Mononuclear cell (primary cell): ENCODE results near the gene HS3ST4. TPM values are rescaled to one million over a fixed set of nuclear protein-coding genes. Genes with fewer than 3 reads are reported as not detected.
"Not testable (repeated sequence)": the region's sequence is repeated elsewhere in the genome, so short reads cannot be mapped to it uniquely, and the experiment has no call there.

Experiments
- H3K27me3 ChIP-seq: 2 replicates; pipeline ENCODE4 v1.6.0; 2011; ENCODE audit warnings: low read length, control low read depth; ENCODE audit not compliant: insufficient read depth
- H3K4me1 ChIP-seq: 2 replicates; pipeline ENCODE4 v1.5.1; 2011; ENCODE audit warnings: mild to moderate bottlenecking, low read length, control low read depth; ENCODE audit not compliant: insufficient read depth
- H3K4me3 ChIP-seq: 2 replicates; pipeline ENCODE4 v1.5.1; 2011; ENCODE audit warnings: mild to moderate bottlenecking, low read length, moderate library complexity
- H3K9me3 ChIP-seq: 2 replicates; pipeline ENCODE4 v1.5.1; 2011; ENCODE audit warnings: low read depth, mild to moderate bottlenecking, control low read depth, low read length
- total RNA-seq: library from RNA; depleted of rRNA; stranded (reverse); fragments of >200 nt; gene quantifications from one replicate; pipeline ENCODE4 v1.2.3, GENCODE V29; 2012

The HS3ST4 gene
- total RNA-seq, 1 donor: not detected

DNA sequence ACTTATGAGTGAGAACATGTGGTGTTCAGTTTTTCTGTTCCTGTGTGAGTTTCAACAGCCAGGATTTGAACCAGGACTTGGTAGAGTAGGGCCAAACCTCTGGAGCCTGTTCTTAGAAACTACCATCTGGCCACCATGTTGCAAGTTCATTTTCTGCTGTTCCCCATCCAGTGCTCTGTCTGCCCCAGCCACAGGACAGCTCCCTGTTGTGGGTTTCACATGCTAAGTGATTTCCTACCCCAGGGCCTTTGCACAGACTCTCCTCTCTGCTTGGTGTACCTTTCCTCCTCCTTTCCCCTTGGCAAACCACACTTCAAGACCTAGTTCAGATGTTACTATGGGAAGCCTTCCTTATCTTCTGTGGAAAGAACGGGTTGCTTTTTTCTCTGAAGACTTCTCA, 79.5 kb downstream of the HS3ST4 start:
- Histone ChIP-seq H3K27me3 (no peaks in the 10 kb centered on the region), H3K9me3 (no peaks in the 10 kb centered on the region)

DNA sequence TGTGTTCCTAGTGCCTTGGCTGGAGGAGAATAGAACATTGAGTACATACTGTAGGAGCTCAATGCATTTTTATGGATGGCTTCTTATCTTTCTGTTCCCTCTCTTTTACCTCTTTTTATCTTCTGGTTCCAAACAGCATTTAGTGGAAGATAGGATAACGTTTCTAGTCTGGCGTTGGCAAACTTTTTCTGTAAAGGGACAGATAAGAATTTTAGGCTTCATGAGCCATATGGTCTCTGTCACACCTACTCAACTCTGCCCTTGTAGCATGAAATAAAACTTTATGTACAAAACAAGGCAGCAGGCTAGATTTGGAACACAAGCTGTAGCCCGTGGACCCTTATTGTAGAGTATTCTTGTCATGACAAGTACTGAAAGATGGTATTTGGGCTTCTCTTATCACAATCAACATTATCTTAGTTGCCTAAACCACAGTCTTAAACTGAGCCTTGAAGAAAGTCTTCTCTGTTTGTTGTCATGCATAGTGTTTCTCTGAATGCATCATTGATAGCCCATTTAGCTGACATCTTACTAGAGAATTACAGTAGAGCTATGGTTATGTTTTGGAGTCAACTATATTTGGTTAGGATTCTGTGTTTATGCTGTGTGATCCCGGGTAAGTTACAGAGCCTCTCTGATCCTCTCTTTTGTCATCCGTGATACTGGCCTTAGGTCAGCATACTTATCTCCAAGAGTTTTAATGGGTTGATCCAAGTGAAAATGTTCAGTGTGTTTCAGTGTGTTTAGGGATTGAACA, 80.2 kb downstream of the HS3ST4 start:
- Histone ChIP-seq H3K4me3 (no peak overlapping the region), H3K27me3 (no peaks in the 10 kb centered on the region), H3K4me1 (no peaks in the 10 kb centered on the region), H3K9me3 (no peaks in the 10 kb centered on the region)

More for the DNA sequence above, 79.5 kb downstream of the HS3ST4 start:
- Histone ChIP-seq H3K4me3 (no peak overlapping the region), H3K4me1 (no peaks in the 10 kb centered on the region)

DNA sequence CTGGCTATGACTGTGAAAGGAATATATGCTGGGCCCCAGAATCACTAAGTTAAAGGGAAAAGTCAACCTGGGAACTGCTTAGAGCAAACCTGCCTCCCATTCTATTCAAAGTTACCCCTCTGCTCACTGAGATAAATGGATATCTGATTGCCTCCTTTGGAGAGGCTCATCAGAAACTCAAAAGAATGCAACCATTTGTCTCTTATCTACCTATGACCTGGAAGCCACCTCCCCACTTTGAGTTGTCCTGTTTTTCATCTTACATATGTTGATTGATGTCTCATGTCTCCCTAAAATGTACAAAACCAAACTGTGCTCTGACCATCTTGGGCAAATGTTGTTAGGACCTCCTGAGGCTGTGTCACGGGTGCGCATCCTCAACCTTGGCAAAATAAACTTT, 84.5 kb downstream of the HS3ST4 start:
- H3K4me1 ChIP-seq, H3K27me3 ChIP-seq: not testable (repeated sequence)

DNA sequence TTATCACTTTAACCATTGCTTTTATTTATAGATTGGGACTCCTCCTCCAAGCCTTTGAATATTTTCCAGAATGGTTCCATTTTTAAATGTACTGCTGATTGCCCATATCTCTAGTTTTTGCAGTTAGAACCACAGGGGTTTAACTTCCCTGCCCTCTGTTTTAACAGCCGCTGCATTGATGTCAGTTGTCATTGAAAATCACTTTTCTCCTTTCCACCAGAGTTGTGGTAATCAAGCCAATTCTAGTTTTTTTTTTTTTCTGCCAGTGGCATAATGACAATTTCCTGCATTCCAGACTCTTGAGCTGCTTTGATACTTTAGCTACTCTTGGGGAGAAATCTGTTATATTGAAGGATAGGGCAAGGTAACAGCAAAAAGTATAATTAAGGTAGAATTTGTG, 91.5 kb downstream of the HS3ST4 start:
- H3K9me3 ChIP-seq: no peaks in the 10 kb centered on the region
- no peaks in the 10 kb centered on the region for H3K27me3 ChIP-seq
- H3K4me1 ChIP-seq: no peaks in the 10 kb centered on the region
- H3K4me3 ChIP-seq: no peak overlapping the region

More for the DNA sequence above, 84.5 kb downstream of the HS3ST4 start:
- H3K4me3 ChIP-seq, H3K9me3 ChIP-seq: not testable (repeated sequence)

DNA sequence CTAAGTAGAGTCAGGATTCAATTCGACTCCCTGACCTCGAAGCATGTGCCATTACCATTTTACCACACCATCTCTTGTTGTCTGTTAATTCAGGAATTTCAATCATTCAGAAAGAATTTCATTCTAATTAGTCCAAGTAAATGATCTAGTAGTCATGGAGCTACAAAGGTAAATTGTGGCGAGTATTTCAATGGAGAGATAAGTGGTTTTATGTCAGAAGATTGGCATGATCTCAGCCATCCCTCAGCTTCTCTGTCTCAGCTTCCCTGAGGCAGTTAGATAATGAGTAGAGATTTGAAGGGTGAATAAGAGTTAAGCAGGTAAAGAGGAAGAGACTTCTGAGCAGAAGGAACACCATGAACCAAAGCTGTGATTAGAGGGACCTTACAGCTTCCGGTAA, 93.6 kb downstream of the HS3ST4 start:
- Histone ChIP-seq H3K4me1 (no peaks in the 10 kb centered on the region), H3K9me3 (no peaks in the 10 kb centered on the region), H3K4me3 (no peak overlapping the region), H3K27me3 (no peaks in the 10 kb centered on the region)

DNA sequence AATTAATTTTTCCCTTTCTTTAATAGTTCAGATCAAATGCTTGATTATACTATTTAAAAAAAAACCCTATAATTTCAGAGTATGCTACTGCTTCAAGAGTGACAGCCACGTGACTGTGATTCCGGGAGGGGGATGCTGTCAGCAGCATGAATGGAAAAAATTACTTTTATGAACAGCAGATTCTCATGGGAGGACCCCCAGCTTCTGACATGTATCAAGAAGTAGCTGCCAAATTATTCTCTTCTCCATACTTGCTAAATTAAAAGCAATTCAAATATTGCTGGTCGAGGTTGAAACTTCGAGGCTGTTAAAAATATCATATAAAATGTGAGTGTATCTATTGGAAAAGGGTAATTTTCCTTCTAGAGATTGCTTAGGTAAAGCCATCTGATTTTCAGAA, 95.0 kb downstream of the HS3ST4 start:
- Histone ChIP-seq H3K27me3 (no peaks in the 10 kb centered on the region), H3K9me3 (no peaks in the 10 kb centered on the region), H3K4me3 (no peak overlapping the region), H3K4me1 (no peaks in the 10 kb centered on the region)

DNA sequence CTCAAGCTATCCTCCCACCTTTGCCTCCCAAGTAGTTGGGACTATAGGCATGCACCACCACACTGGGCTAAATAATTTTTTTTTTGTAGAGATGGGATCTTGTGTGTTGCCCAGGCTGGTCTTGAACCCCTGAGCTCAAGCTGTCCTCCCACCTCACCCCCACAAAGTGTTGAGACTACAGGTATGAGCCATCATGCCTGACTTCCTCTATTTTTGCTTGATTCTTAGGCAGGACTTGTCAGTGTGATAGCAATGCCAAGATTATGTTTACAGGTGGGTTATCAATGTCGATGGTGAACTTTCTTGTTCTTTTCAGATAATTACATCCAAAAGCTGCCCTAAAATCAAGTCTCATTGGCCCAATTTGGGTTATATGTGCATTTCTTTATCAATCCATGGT, 96.9 kb downstream of the HS3ST4 start:
- no peaks in the 10 kb centered on the region for H3K27me3 ChIP-seq
- no peaks in the 10 kb centered on the region for H3K4me1 ChIP-seq
- no peaks in the 10 kb centered on the region for H3K9me3 ChIP-seq
- H3K4me3 ChIP-seq: no peak overlapping the region

DNA sequence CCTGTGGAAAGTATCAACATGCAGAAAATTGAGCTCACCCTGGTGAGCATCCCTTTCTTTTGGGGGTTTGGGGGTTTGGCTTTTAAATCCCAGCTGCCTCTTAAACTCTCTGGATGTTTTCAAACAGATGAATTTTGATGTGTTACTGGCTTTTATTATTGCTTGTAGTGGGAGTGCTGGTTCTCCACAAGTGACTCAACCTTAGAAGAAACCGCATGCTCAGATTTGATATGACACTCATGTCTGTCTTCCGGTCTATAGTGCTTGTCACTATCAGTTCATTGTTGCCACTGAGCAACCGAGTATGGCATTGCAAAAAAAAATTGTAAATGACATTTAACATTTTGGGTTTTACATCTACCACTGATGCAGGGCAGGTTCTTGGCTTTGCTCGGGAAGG, 104.5 kb downstream of the HS3ST4 start:
- Histone ChIP-seq H3K4me1 (no peaks in the 10 kb centered on the region), H3K27me3 (no peaks in the 10 kb centered on the region), H3K4me3 (no peak overlapping the region), H3K9me3 (no peaks in the 10 kb centered on the region)

DNA sequence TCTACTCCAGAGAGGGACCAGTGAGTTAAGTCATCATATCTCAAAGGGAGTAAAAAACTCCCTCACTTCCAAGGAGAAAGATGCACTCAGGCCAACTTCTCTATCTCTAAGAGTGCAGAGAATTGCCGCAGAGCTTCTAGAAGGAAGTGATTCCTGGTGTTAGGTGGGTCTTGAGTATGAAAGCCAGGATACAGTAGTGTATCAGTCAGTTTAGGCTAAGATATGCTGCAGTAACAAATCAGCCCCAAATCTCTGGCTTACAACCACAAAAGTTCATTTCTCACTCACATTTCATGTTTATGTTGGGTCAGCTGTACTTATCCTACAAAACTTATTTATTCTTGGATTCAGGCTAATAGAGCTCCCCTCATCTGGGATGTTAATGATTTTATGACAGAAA, 106.3 kb downstream of the HS3ST4 start:
- H3K9me3 ChIP-seq: no peaks in the 10 kb centered on the region
- no peaks in the 10 kb centered on the region for H3K27me3 ChIP-seq
- no peaks in the 10 kb centered on the region for H3K4me1 ChIP-seq
- no peak overlapping the region for H3K4me3 ChIP-seq

DNA sequence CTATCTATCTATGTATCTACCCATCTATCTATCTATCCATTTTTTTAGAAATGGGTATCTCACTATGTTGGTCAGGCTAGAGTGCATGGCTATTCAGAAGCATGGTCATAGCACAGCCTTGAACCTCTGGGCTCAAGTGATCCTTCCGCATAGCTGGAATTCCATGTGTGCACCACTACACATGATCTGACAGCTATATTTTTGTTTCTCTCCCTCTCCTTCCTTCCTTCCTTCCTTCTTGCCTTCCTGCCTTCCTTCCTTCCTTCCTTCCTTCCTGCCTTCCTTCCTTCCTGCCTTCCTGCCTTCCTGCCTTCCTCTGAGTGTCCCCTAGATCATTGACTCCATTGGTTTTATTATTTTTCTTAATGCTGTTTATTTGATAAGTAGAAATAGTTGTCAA, 108.1 kb downstream of the HS3ST4 start:
- no peaks in the 10 kb centered on the region for H3K4me1 ChIP-seq
- no peaks in the 10 kb centered on the region for H3K27me3 ChIP-seq
- H3K4me3 ChIP-seq: no peak overlapping the region
- no peaks in the 10 kb centered on the region for H3K9me3 ChIP-seq

DNA sequence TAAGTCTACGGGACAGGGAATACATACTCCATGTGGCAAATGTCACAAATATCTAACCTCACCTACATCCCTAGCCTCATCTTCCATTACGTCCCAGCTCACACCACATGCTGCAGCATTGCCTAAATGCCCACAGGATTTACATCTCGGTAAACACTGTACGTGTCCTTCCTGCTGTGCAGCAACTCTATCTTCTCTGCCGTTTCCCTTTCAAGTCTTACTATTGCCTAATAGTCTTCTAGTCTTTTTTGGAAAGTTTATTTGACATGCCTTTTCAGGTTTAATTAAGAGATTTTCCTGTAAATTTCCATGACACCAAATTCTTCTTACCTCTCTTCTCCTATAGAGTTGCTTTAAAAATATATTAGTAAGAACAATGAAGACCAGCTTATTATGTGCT, 120.5 kb downstream of the HS3ST4 start:
- Histone ChIP-seq H3K9me3 (no peaks in the 10 kb centered on the region), H3K27me3 (no peaks in the 10 kb centered on the region), H3K4me1 (no peaks in the 10 kb centered on the region), H3K4me3 (no peak overlapping the region)

DNA sequence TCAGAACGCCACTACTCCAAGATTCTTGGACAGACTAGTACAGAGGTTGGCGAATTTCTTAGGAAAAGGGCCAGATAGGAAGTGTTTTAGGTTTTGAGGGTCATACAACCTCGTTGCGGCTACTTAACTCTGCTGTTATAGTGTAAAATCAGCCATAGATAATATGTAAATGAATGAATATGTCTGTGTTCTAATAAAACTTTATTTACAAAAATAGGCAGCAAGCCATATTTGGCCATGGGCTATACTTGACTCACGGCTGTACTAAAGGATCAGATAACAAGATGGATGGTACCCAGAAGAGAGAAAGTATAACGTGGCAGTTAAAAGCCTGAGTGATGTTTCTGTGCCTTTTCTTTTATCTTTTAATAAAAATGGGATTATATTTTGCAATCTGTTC, 125.5 kb downstream of the HS3ST4 start:
- H3K27me3 ChIP-seq: no peaks in the 10 kb centered on the region
- H3K4me3 ChIP-seq: no peak overlapping the region
- H3K4me1 ChIP-seq: no peaks in the 10 kb centered on the region
- H3K9me3 ChIP-seq: no peaks in the 10 kb centered on the region

DNA sequence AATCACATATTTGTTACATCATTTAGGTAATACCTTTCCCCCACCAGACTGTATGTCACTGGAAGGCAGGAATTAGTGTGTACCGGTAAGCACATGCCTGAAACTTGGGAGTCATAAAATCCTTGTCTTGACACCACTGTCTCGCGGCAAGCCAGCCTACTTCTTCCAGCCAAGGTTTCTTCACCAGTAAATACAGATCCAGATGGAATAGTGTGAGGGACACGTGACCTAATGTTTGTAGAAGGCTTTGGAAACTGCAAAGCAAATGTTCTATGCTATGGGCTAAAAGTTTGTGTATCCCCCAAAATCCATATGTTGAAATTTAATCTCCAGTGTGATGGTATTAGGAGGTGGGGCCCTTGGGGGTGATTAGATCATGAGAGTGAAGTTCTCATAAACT, 126.1 kb downstream of the HS3ST4 start:
- Histone ChIP-seq H3K9me3 (no peaks in the 10 kb centered on the region), H3K27me3 (no peaks in the 10 kb centered on the region), H3K4me3 (no peak overlapping the region), H3K4me1 (no peaks in the 10 kb centered on the region)

DNA sequence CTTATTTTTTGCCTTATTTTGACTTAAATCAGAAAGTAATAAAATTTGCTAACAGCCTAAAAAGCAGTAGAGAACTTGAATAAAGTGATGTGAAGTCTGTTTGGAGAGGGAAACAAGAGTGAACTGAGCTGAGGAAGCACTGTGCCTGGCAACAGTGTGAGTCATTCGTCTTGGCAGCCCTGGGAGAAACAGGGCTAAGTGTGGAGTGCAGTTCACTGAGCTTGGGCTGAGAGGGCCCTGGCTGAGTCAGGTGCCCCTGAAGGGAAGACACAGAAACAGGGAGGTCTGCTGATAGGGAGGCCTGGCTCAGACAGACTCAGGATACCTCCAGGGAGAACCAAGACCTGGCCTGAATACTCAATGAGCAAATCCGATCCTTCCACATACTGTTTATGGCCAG, 132.1 kb downstream of the HS3ST4 start:
- no peak overlapping the region for H3K4me3 ChIP-seq
- no peaks in the 10 kb centered on the region for H3K27me3 ChIP-seq
- H3K4me1 ChIP-seq: no peaks in the 10 kb centered on the region
- no peaks in the 10 kb centered on the region for H3K9me3 ChIP-seq

DNA sequence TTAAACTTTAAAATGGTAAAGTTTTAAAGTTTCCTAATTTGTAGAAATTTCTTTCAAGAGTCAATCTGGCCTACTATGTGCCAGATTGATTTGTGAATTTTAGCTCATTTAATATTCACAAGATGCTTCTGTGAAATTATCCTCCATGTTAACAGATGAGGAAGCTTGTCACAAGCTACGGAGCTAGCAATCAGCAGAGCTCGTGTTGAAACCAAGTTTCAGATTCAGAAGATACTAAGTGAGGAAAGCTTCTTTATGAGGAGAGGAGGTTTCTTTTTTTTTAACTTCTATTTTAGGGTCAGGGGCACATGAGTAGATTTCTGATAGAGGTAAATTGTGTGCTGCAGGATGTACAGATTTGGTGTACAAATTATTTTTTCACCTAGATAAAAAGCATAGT, 135.9 kb downstream of the HS3ST4 start:
- Histone ChIP-seq H3K4me3 (no peak overlapping the region), H3K9me3 (no peaks in the 10 kb centered on the region), H3K27me3 (no peaks in the 10 kb centered on the region), H3K4me1 (no peaks in the 10 kb centered on the region)

DNA sequence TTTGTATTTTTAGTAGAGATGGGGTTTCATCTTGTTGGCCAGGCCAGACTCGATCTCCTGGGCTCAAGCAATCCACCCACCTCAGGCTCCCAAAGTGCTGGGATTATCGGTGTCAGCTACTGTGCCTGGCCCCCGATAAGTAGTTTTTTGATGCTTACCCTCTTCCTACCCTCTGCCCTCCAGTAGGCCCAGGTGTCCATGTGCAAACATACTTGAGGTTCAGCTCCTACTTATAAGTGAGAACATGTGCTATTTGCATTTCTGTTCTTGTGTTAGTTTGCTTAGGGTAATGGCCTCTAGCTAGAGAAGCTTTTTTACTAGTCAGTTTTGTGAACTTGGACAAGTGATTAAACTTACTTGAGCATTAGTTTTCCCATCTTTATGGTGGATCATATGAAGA, 136.8 kb downstream of the HS3ST4 start:
- Histone ChIP-seq H3K9me3 (no peaks in the 10 kb centered on the region), H3K27me3 (no peaks in the 10 kb centered on the region), H3K4me1 (no peaks in the 10 kb centered on the region), H3K4me3 (no peak overlapping the region)
